ENCODE results near the gene ANK3.

DNA sequence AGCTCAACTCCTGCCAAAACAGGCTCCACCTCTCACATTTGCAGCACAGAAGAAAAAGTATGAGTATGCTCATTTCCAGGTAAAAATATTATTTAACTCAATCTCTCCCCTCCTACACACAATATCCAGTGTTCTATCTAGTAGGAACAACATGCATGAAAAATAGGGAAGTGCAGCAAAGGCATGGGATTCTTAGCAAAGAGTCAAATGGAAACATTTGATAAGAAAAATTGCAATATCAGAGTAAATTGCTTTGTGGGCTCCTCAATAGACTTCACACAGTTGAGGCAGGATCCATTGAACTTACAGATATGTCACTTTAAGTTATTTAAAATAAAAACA is 150.9 kb downstream of the ANK3 start:
- no peak for TF ChIP-seq POLR2A (IDR thresholded peaks at IDR 0.05)
- TF ChIP-seq, protein P1, sequence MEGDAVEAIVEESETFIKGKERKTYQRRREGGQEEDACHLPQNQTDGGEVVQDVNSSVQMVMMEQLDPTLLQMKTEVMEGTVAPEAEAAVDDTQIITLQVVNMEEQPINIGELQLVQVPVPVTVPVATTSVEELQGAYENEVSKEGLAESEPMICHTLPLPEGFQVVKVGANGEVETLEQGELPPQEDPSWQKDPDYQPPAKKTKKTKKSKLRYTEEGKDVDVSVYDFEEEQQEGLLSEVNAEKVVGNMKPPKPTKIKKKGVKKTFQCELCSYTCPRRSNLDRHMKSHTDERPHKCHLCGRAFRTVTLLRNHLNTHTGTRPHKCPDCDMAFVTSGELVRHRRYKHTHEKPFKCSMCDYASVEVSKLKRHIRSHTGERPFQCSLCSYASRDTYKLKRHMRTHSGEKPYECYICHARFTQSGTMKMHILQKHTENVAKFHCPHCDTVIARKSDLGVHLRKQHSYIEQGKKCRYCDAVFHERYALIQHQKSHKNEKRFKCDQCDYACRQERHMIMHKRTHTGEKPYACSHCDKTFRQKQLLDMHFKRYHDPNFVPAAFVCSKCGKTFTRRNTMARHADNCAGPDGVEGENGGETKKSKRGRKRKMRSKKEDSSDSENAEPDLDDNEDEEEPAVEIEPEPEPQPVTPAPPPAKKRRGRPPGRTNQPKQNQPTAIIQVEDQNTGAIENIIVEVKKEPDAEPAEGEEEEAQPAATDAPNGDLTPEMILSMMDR (IDR thresholded peaks at IDR 0.05) = no peak
